Hepatocyte (in vitro differentiated cells): ENCODE results near the gene KRTAP5-6.

Experiments
- CTCF ChIP-seq: fragments of 200-600 bp; sonication (generic); IDR thresholded peaks from 2 replicates; pipeline ENCODE4 v1.5.1; 2016; ENCODE audit warnings: antibody characterized with exemption, mild to moderate bottlenecking; ENCODE audit not compliant: poor library complexity
- EZH2 ChIP-seq: fragments of 200-600 bp; sonication (generic); IDR thresholded peaks from 2 replicates; pipeline ENCODE4 v1.6.1; 2016; ENCODE audit warnings: antibody characterized with exemption, mild to moderate bottlenecking, borderline replicate concordance

GRCh38 chr11:1730059-1730629 is 33.1 kb downstream of the KRTAP5-6 start:
- TF ChIP-seq CTCF: no peak
- TF ChIP-seq EZH2: no peak
